GM18520 (cell line): ENCODE results near the gene TENM4.

Experiments used
- ATAC-seq: cut with Tn5 transposase; IDR thresholded peaks from one replicate; pipeline ENCODE4 v1.9.1; 2021; ENCODE audit not compliant: unreplicated experiment

Gene TENM4

GRCh38 chr11:78689585-78690153, 751.2 kb downstream of the TENM4 start:
- no peak for ATAC-seq

GRCh38 chr11:78689101-78689500, 751.7 kb downstream of the TENM4 start:
- ATAC-seq: no peak

GRCh38 chr11:78688460-78688859, 752.4 kb downstream of the TENM4 start:
- ATAC-seq: no peak

GRCh38 chr11:78685156-78685555, 755.7 kb downstream of the TENM4 start:
- no peak for ATAC-seq

- no peak for ATAC-seq
These were observed 756.5 kb downstream of the TENM4 start for GRCh38 chr11:78684377-78684776.

- no peak for ATAC-seq
These were observed 757.1 kb downstream of the TENM4 start for GRCh38 chr11:78683774-78684173.

- ATAC-seq: no peak
These were observed 764.7 kb downstream of the TENM4 start for GRCh38 chr11:78676026-78676557.

- no peak for ATAC-seq
These were observed 767.8 kb downstream of the TENM4 start for GRCh38 chr11:78672850-78673620.

- ATAC-seq: no peak
These were observed 771.6 kb downstream of the TENM4 start for GRCh38 chr11:78669249-78669648.

- ATAC-seq: no peak
These were observed 773.4 kb downstream of the TENM4 start for GRCh38 chr11:78667461-78667860.

- ATAC-seq: no peak
These were observed 774.1 kb downstream of the TENM4 start for GRCh38 chr11:78666675-78667160.

GRCh38 chr11:78664636-78665035, 776.2 kb downstream of the TENM4 start:
- no peak for ATAC-seq

- no peak for ATAC-seq
These were observed 778.0 kb downstream of the TENM4 start for GRCh38 chr11:78662811-78663210.

- ATAC-seq: no peak
These were observed 780.4 kb downstream of the TENM4 start for GRCh38 chr11:78660471-78660870.

- no peak for ATAC-seq
These were observed 781.2 kb downstream of the TENM4 start for GRCh38 chr11:78659326-78660270.

- no peak for ATAC-seq
These were observed 782.6 kb downstream of the TENM4 start for GRCh38 chr11:78657968-78658839.

- no peak for ATAC-seq
These were observed 783.4 kb downstream of the TENM4 start for GRCh38 chr11:78657441-78657840.

GRCh38 chr11:78656984-78657383, 783.8 kb downstream of the TENM4 start:
- no peak for ATAC-seq

GRCh38 chr11:78656327-78656726, 784.5 kb downstream of the TENM4 start:
- no peak for ATAC-seq

- ATAC-seq: no peak
These were observed 785.3 kb downstream of the TENM4 start for GRCh38 chr11:78655561-78655960.
